Measurements from ENCODE around the gene PCSK5.

The PCSK5 gene

GRCh38 chr9:76372336-76372735 is 481.9 kb downstream of the PCSK5 start:
- no peak for DNase-seq

- no peak for DNase-seq
These were observed 482.8 kb downstream of the PCSK5 start for GRCh38 chr9:76373173-76373783.

- DNase-seq: no peak
These were observed 483.5 kb downstream of the PCSK5 start for GRCh38 chr9:76373784-76374474.

- peak; percentile 43 for DNase-seq
These were observed 484.5 kb downstream of the PCSK5 start for GRCh38 chr9:76374783-76375559.

- DNase-seq: no peak
These were observed 487.3 kb downstream of the PCSK5 start for GRCh38 chr9:76377791-76378190.

- DNase-seq: no peak
These were observed 488.0 kb downstream of the PCSK5 start for GRCh38 chr9:76378367-76379073.

- DNase-seq: no peak
These were observed 489.0 kb downstream of the PCSK5 start for GRCh38 chr9:76379494-76379893.

- no peak for DNase-seq
These were observed 500.2 kb downstream of the PCSK5 start for GRCh38 chr9:76390656-76391055.

GRCh38 chr9:76394195-76394959 is 503.9 kb downstream of the PCSK5 start, which contains the start of gene RFK:
TSS of gene RFK (minus strand) at chr9:76394426. CDS start at chr9:76394171, 255 bp downstream.
- DNase-seq: peak; percentile 96

- peak; percentile 79 for DNase-seq
These were observed 504.4 kb downstream of the PCSK5 start for GRCh38 chr9:76394960-76395252.

GRCh38 chr9:76395381-76395780 is 504.9 kb downstream of the PCSK5 start:
- DNase-seq: peak; percentile 69

GRCh38 chr9:76396144-76396543 is 505.7 kb downstream of the PCSK5 start:
- no peak for DNase-seq

GRCh38 chr9:76396597-76396996 is 506.1 kb downstream of the PCSK5 start:
- DNase-seq: no peak

GRCh38 chr9:76399856-76400255 is 509.4 kb downstream of the PCSK5 start:
- peak; percentile 64 for DNase-seq

GRCh38 chr9:76400534-76401096 is 510.1 kb downstream of the PCSK5 start:
- no peak for DNase-seq

- DNase-seq: no peak
These were observed 510.7 kb downstream of the PCSK5 start for GRCh38 chr9:76401176-76401575.

- DNase-seq: no peak
These were observed 511.3 kb downstream of the PCSK5 start for GRCh38 chr9:76401580-76402354.

GRCh38 chr9:76403352-76403751 is 512.9 kb downstream of the PCSK5 start:
- peak; percentile 92 for DNase-seq

GRCh38 chr9:76404401-76404800 is 513.9 kb downstream of the PCSK5 start:
- no peak for DNase-seq

GRCh38 chr9:76405340-76405739 is 514.9 kb downstream of the PCSK5 start:
- DNase-seq: no peak

- DNase-seq: no peak
These were observed 515.4 kb downstream of the PCSK5 start for GRCh38 chr9:76405868-76406267.
